T-helper 17 cell (primary cell): Measurements from ENCODE around the gene CNNM4. TPM values are rescaled to one million over a fixed set of nuclear protein-coding genes. Genes with fewer than 3 reads are reported as not detected.

Source experiments
- ATAC-seq: fragments of 150-1000 bp; cut with Tn5 transposase; 2 replicates; pipeline ENCODE4 v1.10.0; 2021; ENCODE audit warnings: mild to moderate bottlenecking, moderate library complexity
- DNase-seq, 3 donors: peaks; one replicate each; pipeline versions ENCODE4 v3.0.0 to v3.0.0-alpha.2; 2020 to 2021
- H3K9me3 ChIP-seq: one replicate; pipeline ENCODE4 v1.7.0; 2013; ENCODE audit warnings: low read length, mild to moderate bottlenecking; ENCODE audit not compliant: control insufficient read depth, poor library complexity, severe bottlenecking
- H3K27ac Mint-ChIP-seq: one replicate; pipeline ENCODE4 v1.8.0; 2022; ENCODE audit warnings: mild to moderate bottlenecking, moderate library complexity, mixed read lengths
- H3K27me3 Mint-ChIP-seq: one replicate; pipeline ENCODE4 v1.8.0; 2022; ENCODE audit warnings: mixed read lengths
- H3K36me3 Mint-ChIP-seq: one replicate; pipeline ENCODE4 v1.8.0; 2022; ENCODE audit warnings: low read depth, mixed read lengths
- H3K4me1 Mint-ChIP-seq: one replicate; pipeline ENCODE4 v1.8.0; 2022; ENCODE audit warnings: mild to moderate bottlenecking, mixed read lengths
- H3K4me3 Mint-ChIP-seq: one replicate; pipeline ENCODE4 v1.8.0; 2022; ENCODE audit warnings: mild to moderate bottlenecking, moderate library complexity, mixed read lengths
- total RNA-seq, 4 donors: library from RNA in 2 of 4; stranded (reverse) in 2 of 4; gene quantifications; one replicate each; pipeline ENCODE4 v1.2.3 and lab custom pipeline; 2022 to 2026

The CNNM4 gene
- total RNA-seq, 2 donors from 2014 or later, result 6.4 to 8.1 TPM

DNA sequence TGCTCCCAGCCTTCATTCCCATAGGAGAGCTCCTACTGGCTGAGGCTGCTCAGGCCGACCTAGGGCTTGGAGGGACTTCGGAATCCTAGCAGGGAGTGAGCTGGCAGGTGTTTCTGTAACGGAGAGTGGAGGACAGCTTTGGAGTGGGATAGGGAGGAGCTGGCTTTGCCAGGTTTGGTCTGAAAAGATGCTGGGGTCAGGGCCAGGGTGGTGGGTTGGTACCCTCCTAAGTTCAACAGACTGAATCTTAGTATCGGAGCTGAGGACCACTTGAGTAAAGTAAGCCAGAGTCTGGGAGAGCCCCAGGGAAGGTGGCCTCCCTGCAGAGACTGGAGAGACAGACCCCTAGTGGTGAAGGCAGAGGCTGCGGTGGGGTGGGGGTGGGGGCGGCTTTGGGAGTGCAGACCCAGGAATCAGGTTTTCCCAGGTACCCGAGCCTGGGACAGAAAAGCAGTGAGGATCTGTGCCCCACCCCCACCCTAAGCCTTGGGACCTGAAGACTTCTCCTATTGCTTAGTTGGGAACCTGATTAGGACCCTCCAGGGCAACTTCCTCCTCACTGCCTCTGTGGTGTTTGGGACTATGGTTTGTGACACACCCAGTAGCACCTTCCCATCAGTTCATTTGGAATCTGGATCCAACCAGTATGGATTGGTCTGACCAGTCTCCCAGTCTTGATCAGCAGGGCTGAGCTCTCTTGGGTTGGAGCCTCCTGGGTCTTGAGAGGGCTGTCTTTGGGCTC lies 3.0 kb downstream of the CNNM4 start:
- no peaks in the 10 kb centered on the region for H3K36me3 Mint-ChIP-seq
- ATAC-seq, result no peak
- H3K4me3 Mint-ChIP-seq, result peak overlapping the region; percentile 96
- peaks cover 51% of the 10 kb centered on the region for H3K4me1 Mint-ChIP-seq
- H3K27ac Mint-ChIP-seq, result peak overlapping the region; percentile 54
- no peaks in the 10 kb centered on the region for H3K27me3 Mint-ChIP-seq
- no peaks in the 10 kb centered on the region for H3K9me3 ChIP-seq
- DNase-seq, result no peak

GRCh38 chr2:96764253-96764637 lies 3.5 kb downstream of the CNNM4 start:
- H3K27ac Mint-ChIP-seq, result no peak overlapping the region
- H3K4me3 Mint-ChIP-seq, result peak overlapping the region; percentile 58
- ATAC-seq (no peak), DNase-seq (no peak)
- H3K9me3 ChIP-seq, result no peaks in the 10 kb centered on the region
- H3K27me3 Mint-ChIP-seq, result no peaks in the 10 kb centered on the region
- peaks cover 48% of the 10 kb centered on the region for H3K4me1 Mint-ChIP-seq
- H3K36me3 Mint-ChIP-seq, result no peaks in the 10 kb centered on the region

GRCh38 chr2:96767135-96767871 lies 6.6 kb downstream of the CNNM4 start:
- Mint-ChIP-seq H3K27me3 (no peaks in the 10 kb centered on the region), H3K27ac (peak overlapping the region; percentile 41), H3K4me3 (no peak overlapping the region), H3K36me3 (no peaks in the 10 kb centered on the region), H3K4me1 (peaks cover 40% of the 10 kb centered on the region)
- ATAC-seq (no peak), DNase-seq (no peak)
- no peaks in the 10 kb centered on the region for H3K9me3 ChIP-seq

DNA sequence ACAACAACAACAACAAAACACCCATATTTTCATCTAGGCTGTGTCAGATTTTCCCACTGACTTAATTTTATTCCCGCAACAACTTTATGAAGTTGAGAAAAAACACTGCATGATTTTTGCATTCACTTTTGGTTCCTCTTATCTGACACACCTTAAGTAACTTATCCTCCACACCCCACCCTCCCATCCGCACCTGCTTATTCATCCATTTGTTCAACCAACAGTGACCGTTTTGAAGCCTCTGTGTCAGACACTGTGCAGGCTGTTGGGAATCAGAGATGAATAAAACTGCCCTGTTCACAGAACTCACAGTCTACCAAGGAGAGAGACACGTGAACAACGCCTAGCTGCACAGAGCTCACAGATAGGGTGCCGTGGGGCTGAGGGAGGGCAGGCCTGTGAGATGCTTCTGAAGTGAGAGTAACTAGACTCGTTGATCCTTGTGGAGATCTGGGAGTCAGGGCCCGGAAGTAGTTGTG lies 7.4 kb downstream of the CNNM4 start:
- H3K9me3 ChIP-seq, result no peaks in the 10 kb centered on the region
- H3K27ac Mint-ChIP-seq, result peak overlapping the region; percentile 60
- ATAC-seq, result no peak
- no peak overlapping the region for H3K4me3 Mint-ChIP-seq
- no peaks in the 10 kb centered on the region for H3K36me3 Mint-ChIP-seq
- no peak for DNase-seq
- H3K27me3 Mint-ChIP-seq, result no peaks in the 10 kb centered on the region
- H3K4me1 Mint-ChIP-seq, result peaks cover 42% of the 10 kb centered on the region

GRCh38 chr2:96769814-96770213 lies 9.1 kb downstream of the CNNM4 start:
- Mint-ChIP-seq H3K4me3 (no peak overlapping the region), H3K36me3 (no peaks in the 10 kb centered on the region), H3K27me3 (no peaks in the 10 kb centered on the region), H3K27ac (peak overlapping the region; percentile 60), H3K4me1 (peaks cover 40% of the 10 kb centered on the region)
- DNase-seq (no peak), ATAC-seq (no peak)
- no peaks in the 10 kb centered on the region for H3K9me3 ChIP-seq

DNA sequence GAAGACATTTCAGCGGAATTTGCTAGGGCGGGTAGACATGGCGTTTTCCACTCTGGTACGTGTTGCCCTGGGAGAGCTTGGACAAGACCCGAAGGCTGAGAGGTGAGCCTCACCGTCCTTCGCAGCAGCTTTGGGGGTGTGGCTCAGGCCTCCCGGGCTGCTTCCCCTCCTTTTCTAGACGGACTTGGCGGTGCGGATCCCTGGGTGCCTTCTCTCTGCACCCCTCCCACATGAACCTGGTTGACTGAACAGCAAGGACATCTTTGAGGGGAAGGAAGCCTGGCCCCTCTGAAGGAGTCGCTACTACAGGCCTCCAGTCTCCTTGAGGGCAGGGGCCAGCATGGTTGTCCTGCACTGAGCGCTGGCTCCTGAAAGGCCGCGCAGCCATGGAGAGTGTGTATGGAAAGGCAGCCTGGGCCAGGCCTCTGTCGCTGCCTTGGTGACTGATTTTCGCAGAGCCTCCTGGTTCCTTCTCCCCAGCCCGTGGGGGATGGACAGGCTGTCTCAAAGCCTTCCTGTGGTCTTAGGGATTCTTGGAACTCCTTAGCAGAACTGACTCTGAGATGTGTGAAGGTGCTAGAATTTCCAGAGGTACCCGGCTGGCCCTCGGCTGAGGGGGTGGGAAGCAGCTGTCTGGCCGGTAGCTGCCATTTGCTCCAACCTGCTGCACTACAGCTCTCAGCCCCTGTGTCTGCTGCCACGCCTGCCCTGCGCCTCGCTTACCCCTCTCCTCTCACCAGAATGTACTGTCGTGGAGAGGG lies 9.9 kb downstream of the CNNM4 start:
- Mint-ChIP-seq H3K4me1 (peaks cover 40% of the 10 kb centered on the region), H3K27ac (peak overlapping the region; percentile 60), H3K36me3 (no peaks in the 10 kb centered on the region), H3K27me3 (no peaks in the 10 kb centered on the region), H3K4me3 (no peak overlapping the region)
- no peak for DNase-seq
- no peaks in the 10 kb centered on the region for H3K9me3 ChIP-seq
- ATAC-seq, result no peak

DNA sequence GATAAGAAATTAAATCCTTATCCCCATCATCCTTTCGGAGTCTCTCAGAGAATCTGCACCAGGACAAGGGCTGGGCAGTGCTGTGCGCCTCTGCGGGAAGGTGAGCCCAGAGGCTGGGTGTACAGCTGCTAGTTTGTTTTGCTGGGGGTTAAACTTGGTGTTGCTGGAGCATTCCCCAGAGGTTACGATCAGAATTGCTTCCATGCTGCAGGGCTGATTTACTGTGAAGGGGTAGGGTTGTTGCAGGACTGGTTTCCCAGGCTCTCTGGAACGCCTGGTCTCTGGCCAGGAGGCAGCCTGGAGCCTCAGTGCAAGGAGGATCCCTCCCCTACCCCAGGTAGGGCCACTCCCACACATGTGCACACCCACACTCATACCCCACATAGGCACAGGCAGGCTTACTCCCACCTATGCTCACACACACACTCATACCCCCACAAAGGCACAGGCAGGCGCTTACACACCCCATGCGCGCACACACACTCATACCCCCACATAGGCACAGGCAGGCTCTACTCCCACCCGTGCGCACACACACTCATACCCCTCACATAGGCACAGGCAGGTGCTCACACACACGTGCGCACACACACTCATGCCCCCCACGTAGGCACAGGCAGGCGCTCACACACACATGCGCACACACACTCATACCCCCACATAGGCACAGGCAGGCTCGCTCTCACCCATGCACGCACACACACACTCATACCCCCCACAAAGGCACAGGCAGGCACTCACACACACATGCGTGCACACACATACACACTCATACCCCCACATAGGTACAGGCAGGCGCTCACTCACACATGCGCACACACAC lies 11.3 kb downstream of the CNNM4 start:
- Mint-ChIP-seq H3K4me1 (peaks cover 32% of the 10 kb centered on the region), H3K36me3 (no peaks in the 10 kb centered on the region), H3K4me3 (peak overlapping the region; percentile 91), H3K27ac (peak overlapping the region; percentile 95), H3K27me3 (no peaks in the 10 kb centered on the region)
- H3K9me3 ChIP-seq, result no peaks in the 10 kb centered on the region
- no peak for DNase-seq
- no peak for ATAC-seq

GRCh38 chr2:96772903-96773671 lies 12.4 kb downstream of the CNNM4 start:
- no peak for ATAC-seq
- H3K27ac Mint-ChIP-seq, result peak overlapping the region; percentile 95
- peak overlapping the region; percentile 91 for H3K4me3 Mint-ChIP-seq
- H3K9me3 ChIP-seq, result no peaks in the 10 kb centered on the region
- H3K4me1 Mint-ChIP-seq, result peaks cover 29% of the 10 kb centered on the region
- no peak for DNase-seq
- H3K27me3 Mint-ChIP-seq, result no peaks in the 10 kb centered on the region
- no peaks in the 10 kb centered on the region for H3K36me3 Mint-ChIP-seq

DNA sequence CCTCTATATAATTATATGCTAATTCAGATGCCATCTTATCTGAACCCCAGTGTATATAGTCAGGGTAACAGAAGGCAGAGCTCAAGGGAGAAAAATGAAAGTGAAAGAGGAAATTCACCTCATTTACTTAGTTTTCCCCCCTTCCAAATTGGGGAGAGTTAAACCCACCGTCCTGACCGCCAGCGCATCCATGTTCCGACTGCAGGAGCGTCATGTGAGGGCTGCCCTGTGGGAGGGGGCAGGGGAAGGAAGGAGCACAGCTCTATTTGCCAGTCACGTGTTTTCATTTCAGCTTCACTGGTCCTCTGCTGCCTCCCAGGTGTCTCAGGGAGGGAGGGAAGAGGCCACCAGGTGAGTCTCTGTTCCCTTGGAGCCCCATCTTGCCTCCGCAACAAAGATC lies 13.2 kb downstream of the CNNM4 start:
- Mint-ChIP-seq H3K36me3 (no peaks in the 10 kb centered on the region), H3K27ac (peak overlapping the region; percentile 95), H3K27me3 (no peaks in the 10 kb centered on the region), H3K4me3 (peak overlapping the region; percentile 91), H3K4me1 (peaks cover 23% of the 10 kb centered on the region)
- DNase-seq (peak in 1 of 3 donors; percentile 28), ATAC-seq (peak; percentile 80)
- no peaks in the 10 kb centered on the region for H3K9me3 ChIP-seq

DNA sequence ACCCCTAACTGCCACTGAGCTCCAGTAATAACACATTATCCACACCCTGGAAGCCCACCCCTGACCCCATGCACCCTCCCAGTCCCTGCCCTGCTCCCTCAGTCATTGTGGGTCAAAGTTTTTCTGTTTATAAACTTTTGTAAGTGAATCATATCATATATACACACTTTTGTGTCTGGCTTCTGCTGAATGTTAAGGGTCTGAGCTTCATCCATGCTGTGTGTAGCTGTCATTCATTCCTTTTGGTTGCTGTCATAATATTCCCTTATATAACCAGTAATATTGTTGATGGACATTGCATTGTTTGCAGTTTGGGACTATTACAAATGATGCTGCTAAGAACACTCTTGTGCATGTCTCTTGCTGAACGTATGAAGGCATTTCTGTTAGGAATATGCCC lies 14.5 kb downstream of the CNNM4 start:
- no peaks in the 10 kb centered on the region for H3K27me3 Mint-ChIP-seq
- H3K9me3 ChIP-seq, result no peaks in the 10 kb centered on the region

DNA sequence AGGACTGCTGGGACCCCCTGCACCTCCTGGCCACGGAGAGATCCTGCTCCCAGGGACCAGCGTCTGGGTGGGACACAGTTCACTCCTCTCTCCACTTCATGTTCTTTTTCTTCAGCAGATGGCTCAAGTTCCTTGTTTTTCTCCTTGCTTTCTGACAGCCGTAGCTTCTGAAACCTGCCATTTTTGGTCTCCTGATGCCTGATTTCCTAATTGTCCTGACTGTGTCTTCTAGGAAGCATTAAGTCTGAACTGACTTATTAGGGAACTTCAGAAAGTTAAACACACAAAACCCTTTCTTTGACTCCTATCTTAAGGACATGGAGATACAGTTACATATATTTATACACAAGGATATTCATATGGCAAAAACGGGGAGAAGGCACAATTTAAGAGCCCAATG lies 22.7 kb downstream of the CNNM4 start:
- no peaks in the 10 kb centered on the region for H3K4me1 Mint-ChIP-seq
- ATAC-seq, result no peak
- no peaks in the 10 kb centered on the region for H3K9me3 ChIP-seq
- no peak for DNase-seq
- no peak overlapping the region for H3K4me3 Mint-ChIP-seq
- no peak overlapping the region for H3K27ac Mint-ChIP-seq
- no peaks in the 10 kb centered on the region for H3K36me3 Mint-ChIP-seq
- H3K27me3 Mint-ChIP-seq, result no peaks in the 10 kb centered on the region

More for the DNA sequence above, 14.5 kb downstream of the CNNM4 start:
- Mint-ChIP-seq H3K36me3 (no peaks in the 10 kb centered on the region), H3K4me1 (peaks cover 21% of the 10 kb centered on the region), H3K27ac (no peak overlapping the region), H3K4me3 (peak overlapping the region; percentile 62)
- ATAC-seq (no peak), DNase-seq (no peak)

- H3K27me3 Mint-ChIP-seq, result no peaks in the 10 kb centered on the region
- no peak for ATAC-seq
- H3K4me1 Mint-ChIP-seq, result peaks cover 6% of the 10 kb centered on the region
- H3K9me3 ChIP-seq, result no peaks in the 10 kb centered on the region
- H3K36me3 Mint-ChIP-seq, result no peaks in the 10 kb centered on the region
- H3K27ac Mint-ChIP-seq, result no peak overlapping the region
- no peak for DNase-seq
- no peak overlapping the region for H3K4me3 Mint-ChIP-seq
Observed at GRCh38 chr2:96787411-96787810, 26.7 kb downstream of the CNNM4 start.
